ENCODE results near the gene KLHL29. TPM values are rescaled to one million over a fixed set of nuclear protein-coding genes. Genes with fewer than 3 reads are reported as not detected.
A peak's percentile ranks its signal among the peaks of the same experiment; 100 is the strongest.

Gene KLHL29
- total and polyA plus RNA-seq, 2 experiments from 2014 or later, result 1.5 to 6.5 TPM

GRCh38 chr2:23563673-23564614 lies 179.0 kb downstream of the KLHL29 start:
- H3K79me2 ChIP-seq (replicated peaks; ENCODE audit: insufficient read depth), result no peaks in the 10 kb centered on the region
- Mint-ChIP-seq H3K27ac (no peak overlapping the region; the same call in none of the 2 replicates), H3K4me1 (peaks cover 28% of the 10 kb centered on the region), H3K4me3 (no peak overlapping the region), H3K36me3 (ENCODE audit: low read depth) (no peaks in the 10 kb centered on the region), H3K9me3 (no peaks in the 10 kb centered on the region), H3K27me3 (ENCODE audit: insufficient read depth, low read depth, poor library complexity) (peaks cover 4% of the 10 kb centered on the region)
- ATAC-seq, result peak; percentile 64
- no peak overlapping the region for H3K4me3 ChIP-seq
- no peaks in the 10 kb centered on the region for H3F3A ChIP-seq (replicated peaks; ENCODE audit: low read depth)
- no peaks in the 10 kb centered on the region for H3K9me2 ChIP-seq (ENCODE audit: insufficient read depth)
- peaks cover 7% of the 10 kb centered on the region; the same call in 1 of the 2 replicates for H3K4me1 ChIP-seq (ENCODE audit: insufficient read depth)
- no peaks in the 10 kb centered on the region for H3K36me3 ChIP-seq (ENCODE audit: insufficient read depth)
- H2AFZ ChIP-seq, result no peak overlapping the region
- H3K4me2 ChIP-seq, result no peak overlapping the region
- TF ChIP-seq ETS1 (IDR thresholded peaks at IDR 0.05) (no peak), NANOG (IDR thresholded peaks at IDR 0.05; ENCODE audit: borderline replicate concordance) (no peak), CTCF (conservative IDR thresholded peaks at IDR 0.05; ENCODE audit: low read depth in 2 of 2) (peak; percentile 15 to 38; a peak in 2 of 4 replicates)
- no peaks in the 10 kb centered on the region for H4K20me1 ChIP-seq (replicated peaks; ENCODE audit: insufficient read depth)
- peak; percentile 41 for DNase-seq (ENCODE audit: low spot score)
- H3K27ac ChIP-seq (ENCODE audit: low read depth), result no peak overlapping the region
- no peaks in the 10 kb centered on the region for H3K27me3 ChIP-seq (ENCODE audit: insufficient read depth)

- Histone ChIP-seq H3K4me2 (no peak overlapping the region), H3K36me3 (ENCODE audit: insufficient read depth) (no peaks in the 10 kb centered on the region), H4K20me1 (replicated peaks; ENCODE audit: insufficient read depth) (no peaks in the 10 kb centered on the region), H3K27ac (ENCODE audit: low read depth) (no peak overlapping the region), H2AFZ (no peak overlapping the region), H3K79me2 (replicated peaks; ENCODE audit: insufficient read depth) (no peaks in the 10 kb centered on the region), H3K27me3 (ENCODE audit: insufficient read depth) (no peaks in the 10 kb centered on the region), H3K4me3 (no peak overlapping the region), H3F3A (replicated peaks; ENCODE audit: low read depth) (no peaks in the 10 kb centered on the region), H3K9me2 (ENCODE audit: insufficient read depth) (no peaks in the 10 kb centered on the region), H3K4me1 (ENCODE audit: insufficient read depth) (peaks cover 7% of the 10 kb centered on the region; the same call in 1 of the 2 replicates)
- H3K36me3 Mint-ChIP-seq (ENCODE audit: low read depth), result no peaks in the 10 kb centered on the region
- H3K27ac Mint-ChIP-seq, result no peak overlapping the region; the same call in 1 of the 2 replicates
- TF ChIP-seq ZNF331 (CRISPR knock-in tag; IDR thresholded peaks at IDR 0.05; ENCODE audit: low read depth) (no peak), ETS1 (IDR thresholded peaks at IDR 0.05) (no peak), REST (IDR thresholded peaks at IDR 0.05; ENCODE audit: unreplicated experiment) (no peak), STAT1 (IDR thresholded peaks at IDR 0.05; ENCODE audit: unreplicated experiment) (no peak), POLR2AphosphoS5 (IDR thresholded peaks at IDR 0.05; ENCODE audit: low read depth) (no peak), ZNF114 (CRISPR knock-in tag; IDR thresholded peaks at IDR 0.05) (no peak), JUNB (IDR thresholded peaks at IDR 0.05; ENCODE audit: unreplicated experiment) (no peak), NANOG (IDR thresholded peaks at IDR 0.05; ENCODE audit: borderline replicate concordance) (no peak), EZH2 (IDR thresholded peaks at IDR 0.05; ENCODE audit: low read depth, unreplicated experiment) (no peak), CREB1 (CRISPR knock-in tag; IDR thresholded peaks at IDR 0.05; ENCODE audit: low read depth) (no peak), EZH2phosphoT487 (IDR thresholded peaks at IDR 0.05; ENCODE audit: unreplicated experiment) (no peak)
- H3K4me1 Mint-ChIP-seq, result peaks cover 28% of the 10 kb centered on the region
- no peak overlapping the region for H3K4me3 Mint-ChIP-seq
- DNase-seq (ENCODE audit: low spot score) (no peak), ATAC-seq (no peak)
- peaks cover 4% of the 10 kb centered on the region for H3K27me3 Mint-ChIP-seq (ENCODE audit: insufficient read depth, low read depth, poor library complexity)
- H3K9me3 Mint-ChIP-seq, result no peaks in the 10 kb centered on the region
Observed at GRCh38 chr2:23564615-23564960, 179.6 kb downstream of the KLHL29 start.
